HG03469 (cell line): ENCODE data around the gene CTIF.
"Not testable (repeated sequence)": the region's sequence is repeated elsewhere in the genome, so short reads cannot be mapped to it uniquely, and the experiment has no call there.

ENCODE experiments used
- ATAC-seq: cut with Tn5 transposase; IDR thresholded peaks from one replicate; pipeline ENCODE4 v1.9.1; 2021; ENCODE audit warnings: mild to moderate bottlenecking, moderate library complexity, moderate number of reproducible peaks; ENCODE audit not compliant: unreplicated experiment

Gene CTIF

DNA sequence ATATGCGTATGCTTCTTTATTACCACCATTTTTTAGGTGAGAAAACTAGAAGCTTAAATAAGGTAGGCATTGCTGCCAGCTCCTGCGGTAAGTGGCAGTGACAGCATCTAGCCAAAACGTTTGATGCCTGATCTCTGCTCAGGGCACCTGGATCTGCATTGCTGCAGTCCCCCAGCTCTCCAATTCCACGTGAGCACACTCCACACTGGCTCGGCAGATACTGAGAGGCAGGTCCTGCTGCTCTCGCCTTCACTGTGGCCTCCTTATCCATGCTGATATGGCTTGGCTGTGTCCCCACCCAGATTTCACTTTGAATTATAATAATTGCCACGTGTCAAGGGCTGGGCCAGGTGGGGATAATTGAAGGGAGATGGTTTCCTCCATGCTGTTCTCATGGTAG lies 160.9 kb downstream of the CTIF start:
- no peak for ATAC-seq

GRCh38 chr18:48700446-48700845 lies 161.6 kb downstream of the CTIF start:
- no peak for ATAC-seq

DNA sequence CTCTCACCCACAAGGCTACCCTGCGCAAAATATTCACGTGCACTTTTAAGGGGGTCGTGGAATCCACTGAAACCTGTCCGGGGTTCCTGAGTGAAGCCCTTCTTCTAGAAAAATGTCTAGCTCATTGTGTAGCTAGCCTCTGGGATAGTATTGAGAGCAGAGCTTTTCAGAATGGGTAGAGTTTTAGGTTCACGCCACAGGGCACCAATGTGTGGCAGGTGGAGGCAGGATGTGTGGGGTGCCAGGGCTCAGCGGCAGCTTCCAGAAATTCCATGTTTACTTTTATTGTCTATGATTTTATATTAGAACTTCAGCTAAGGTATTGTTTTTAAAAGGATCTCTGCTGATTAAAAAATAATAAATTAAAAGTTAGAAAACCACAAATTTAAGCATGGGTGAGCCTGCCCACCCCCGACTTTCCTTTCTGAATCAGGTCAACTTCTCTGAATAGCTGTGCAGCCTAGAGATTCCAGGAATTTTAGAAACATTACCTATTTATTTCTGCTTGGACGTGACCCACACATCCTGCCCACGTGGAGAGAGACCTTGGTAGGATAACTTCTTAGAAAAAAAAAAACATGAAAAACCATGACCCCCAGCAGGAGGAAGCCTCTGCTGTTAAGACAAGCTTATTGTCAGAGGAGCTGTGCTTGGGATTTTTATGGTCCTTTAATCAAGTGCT lies 163.7 kb downstream of the CTIF start:
- ATAC-seq: no peak

GRCh38 chr18:48703028-48703386 lies 164.2 kb downstream of the CTIF start:
- ATAC-seq: no peak

- no peak for ATAC-seq
These were observed 164.6 kb downstream of the CTIF start for GRCh38 chr18:48703418-48703817.

GRCh38 chr18:48705043-48705442 lies 166.2 kb downstream of the CTIF start:
- ATAC-seq: no peak

- no peak for ATAC-seq
These were observed 166.7 kb downstream of the CTIF start for GRCh38 chr18:48705531-48705930.

GRCh38 chr18:48706731-48707130 lies 167.9 kb downstream of the CTIF start:
- ATAC-seq: no peak

DNA sequence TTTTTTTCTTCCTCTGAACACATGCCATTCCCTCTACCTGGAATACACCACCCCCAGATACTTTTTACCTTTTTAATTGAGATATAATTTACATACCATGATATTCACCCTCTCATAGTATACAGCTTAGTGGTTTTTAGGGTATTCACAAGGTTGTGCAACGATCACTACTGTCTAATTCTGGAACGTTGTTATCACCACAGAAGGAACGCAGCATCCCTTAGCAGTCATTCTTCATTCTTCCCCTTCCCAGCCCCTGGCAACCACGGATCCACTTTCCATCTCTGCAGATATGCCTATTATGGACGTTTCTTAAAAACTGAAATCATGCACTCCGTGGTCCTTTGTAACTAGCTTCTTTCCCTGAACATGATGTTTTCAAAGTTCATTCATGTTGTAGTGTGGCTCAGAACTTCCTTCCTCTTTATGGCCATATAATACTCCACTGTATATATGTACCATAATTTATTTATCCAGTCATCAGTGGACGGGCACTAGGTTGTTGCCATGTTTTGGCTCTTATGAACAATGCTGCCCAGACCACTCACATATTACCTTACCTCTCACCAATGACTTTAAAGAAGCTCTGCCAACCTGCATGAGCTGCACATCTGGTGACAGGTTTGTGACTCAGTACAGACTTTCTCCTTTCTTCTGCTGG lies 168.9 kb downstream of the CTIF start:
- no peak for ATAC-seq

GRCh38 chr18:48708807-48709206 lies 170.0 kb downstream of the CTIF start:
- ATAC-seq: no peak

GRCh38 chr18:48709371-48710062 lies 170.7 kb downstream of the CTIF start:
- ATAC-seq: no peak

DNA sequence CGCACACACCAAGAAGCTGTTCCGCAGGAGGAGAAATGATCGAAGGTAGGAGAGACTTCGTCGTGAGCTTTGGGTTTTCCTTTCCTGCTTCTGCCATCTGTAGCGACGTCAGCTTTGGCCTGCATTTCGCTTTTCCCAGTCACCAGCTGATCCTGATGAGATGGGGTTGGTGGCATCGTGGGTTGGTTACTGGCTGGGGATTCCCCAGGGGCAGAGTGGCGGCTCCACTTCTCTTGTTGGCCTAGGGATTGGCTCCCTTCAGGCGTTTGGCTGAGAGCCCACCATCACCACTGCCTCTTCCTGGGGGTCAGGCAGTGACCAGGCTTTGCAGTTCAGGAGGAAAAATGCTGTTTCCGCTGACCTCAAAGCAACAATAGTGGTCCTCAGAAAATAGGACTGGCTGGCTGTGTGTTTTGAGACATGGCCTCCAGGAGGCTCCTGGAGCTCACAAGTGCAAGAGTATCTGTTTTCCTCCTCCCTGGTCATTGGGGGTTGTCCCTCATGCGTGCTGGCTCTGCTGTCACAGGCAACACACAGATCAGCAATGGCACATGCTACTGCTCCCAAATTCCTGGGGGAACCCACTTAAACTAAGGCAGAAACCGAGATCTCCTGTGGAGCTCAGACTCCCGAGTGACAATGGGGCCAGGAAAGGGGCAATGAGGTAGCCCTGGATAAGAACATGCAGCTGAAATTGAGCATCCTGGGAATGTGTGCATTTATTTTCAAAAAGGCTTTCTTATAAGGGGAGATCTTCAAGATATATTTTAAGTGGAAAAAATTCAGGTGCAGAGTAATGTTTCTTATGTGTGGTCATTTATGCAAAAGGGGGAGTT lies 173.0 kb downstream of the CTIF start:
- ATAC-seq: no peak

DNA sequence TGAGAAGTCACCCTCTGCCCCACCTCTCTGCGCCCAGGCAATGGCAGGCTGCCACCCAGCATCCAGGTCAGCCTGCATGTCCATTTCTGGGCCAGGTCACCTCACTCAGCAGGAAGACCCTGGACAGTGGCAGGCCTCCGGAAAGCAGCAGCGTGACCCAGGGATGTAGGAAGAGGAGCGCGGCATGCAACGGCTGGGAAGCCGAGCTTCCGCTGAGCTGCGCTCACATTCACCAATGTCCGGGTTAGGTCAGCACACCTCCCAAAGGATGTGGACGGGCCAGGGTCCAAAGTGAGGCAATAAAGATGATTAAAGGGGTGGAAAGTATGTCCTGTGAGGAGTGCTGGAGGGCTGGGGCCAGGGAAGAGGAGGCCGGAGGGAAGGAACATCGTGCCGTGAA lies 174.5 kb downstream of the CTIF start:
- no peak for ATAC-seq

DNA sequence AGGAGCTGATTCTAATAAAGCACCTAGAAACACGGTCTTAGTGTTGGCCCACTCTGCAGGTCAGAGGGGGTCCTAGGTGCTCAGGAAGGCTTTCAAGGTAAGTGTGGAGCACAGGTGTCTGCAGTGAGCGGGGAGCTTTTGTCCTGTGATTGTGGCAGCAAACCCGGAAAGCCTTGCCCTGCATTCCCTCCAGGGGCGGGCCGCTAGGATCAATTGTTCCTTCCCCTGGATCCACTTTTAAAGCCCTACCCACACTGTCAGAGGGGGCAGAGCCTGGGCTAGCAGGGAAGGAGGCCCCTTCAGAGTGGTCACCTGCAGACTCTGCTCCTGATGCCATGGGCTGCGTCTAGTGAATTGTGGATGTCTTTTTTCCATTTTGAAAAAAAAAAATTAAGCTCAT lies 176.0 kb downstream of the CTIF start:
- no peak for ATAC-seq

- no peak for ATAC-seq
These were observed 177.0 kb downstream of the CTIF start for GRCh38 chr18:48715711-48716361.

DNA sequence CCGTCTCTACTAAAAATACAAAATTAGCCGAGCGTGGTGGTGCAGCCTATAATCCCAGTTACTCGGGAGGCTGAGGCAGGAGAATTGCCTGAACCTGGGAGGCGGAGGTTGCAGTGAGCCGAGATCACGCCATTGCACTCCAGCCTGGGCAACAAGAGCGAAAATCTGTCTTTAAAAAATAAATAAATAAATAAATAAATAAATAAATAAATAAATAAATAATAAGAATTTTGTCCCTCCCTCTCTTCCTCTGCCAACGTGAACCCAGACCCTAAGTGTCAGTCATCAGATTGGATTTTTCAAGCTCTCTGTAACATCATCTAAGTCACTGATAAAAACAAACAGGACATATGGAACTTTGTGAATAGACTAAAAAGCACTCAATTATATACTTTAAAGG lies 178.4 kb downstream of the CTIF start:
- not testable (repeated sequence) for ATAC-seq

- ATAC-seq: no peak
These were observed 179.6 kb downstream of the CTIF start for GRCh38 chr18:48718251-48718959.

DNA sequence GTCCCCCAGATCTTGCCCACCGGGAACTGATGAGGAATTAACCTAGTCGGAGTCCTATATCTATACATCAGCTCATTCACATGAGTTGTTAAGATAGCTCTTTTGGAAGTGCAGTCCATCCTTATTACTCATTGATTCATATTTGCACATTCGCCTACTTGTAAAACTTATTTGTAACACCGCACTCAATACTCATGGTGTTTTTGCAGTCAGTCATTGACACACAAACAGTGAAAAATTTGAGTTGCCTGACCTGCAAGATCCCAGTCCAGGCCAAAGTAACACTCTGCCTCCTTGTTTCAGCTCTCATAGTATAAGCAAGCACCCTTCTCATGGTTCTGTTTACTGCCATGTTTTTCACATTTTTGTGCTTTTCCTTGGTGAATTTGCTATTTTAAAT lies 180.6 kb downstream of the CTIF start:
- no peak for ATAC-seq

DNA sequence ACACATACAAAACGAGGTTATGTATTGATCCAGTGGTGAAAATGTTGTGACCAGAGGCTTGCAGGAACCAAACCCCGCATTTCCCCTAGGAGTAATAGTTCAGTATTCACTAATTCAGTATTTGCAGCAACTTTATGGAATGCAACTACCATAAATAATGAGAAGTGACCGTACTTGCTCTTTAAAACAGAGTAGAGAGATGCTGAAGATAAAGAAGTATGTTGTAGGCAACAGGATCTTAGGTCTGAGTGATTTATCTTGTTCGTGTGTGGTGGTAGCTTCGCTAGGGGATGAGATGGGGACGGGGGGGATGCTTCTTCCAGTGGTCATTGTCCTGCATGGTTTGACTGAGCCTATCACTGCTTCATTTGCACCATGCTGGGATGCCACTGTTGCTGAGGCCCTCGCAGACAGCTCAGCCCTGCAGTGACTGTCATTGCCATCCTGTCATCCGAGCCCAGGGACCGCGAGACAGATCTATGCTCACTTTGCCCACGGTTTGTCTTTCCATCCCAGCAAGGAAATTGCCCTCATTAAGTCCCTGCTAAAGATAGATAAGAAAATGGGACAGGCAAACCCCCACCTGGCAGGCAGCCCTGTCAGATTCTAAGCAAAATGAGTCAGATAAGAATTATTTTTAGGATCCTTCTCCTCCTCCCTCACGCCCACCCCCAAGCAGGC lies 181.3 kb downstream of the CTIF start:
- ATAC-seq: no peak

DNA sequence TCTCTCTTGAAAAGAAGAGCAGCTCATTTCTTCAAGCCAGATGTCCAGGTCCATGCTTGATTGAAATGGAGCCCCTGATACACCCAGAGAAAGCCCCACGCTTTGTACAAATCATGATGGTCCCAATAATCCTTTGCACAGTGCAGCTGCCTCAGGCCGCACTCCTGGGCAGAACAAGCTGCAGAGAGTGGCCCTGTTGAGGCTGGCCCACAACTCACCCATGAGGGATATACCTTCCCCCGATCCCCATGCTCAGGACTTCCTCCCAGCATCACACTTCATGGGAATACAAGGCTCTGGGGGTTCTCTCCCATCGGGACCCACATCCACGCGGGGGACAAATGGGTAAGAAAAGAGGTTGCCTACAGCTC lies 181.8 kb downstream of the CTIF start:
- ATAC-seq: no peak
